ENCODE results near the gene ZFHX3. TPM values are rescaled to one million over a fixed set of nuclear protein-coding genes. Genes with fewer than 3 reads are reported as not detected.

ZFHX3 gene
- total and polyA plus RNA-seq, 3 donors from 2014 or later = 3.3 to 19.9 (median 15.7) TPM

GRCh38 chr16:73051961-73052360 lies 4.0 kb upstream of the ZFHX3 start:
- intact Hi-C loops (cut with DNase I; ENCODE audit: low total_unique reads) = no loop called here

GRCh38 chr16:73051226-73051625 lies 3.3 kb upstream of the ZFHX3 start:
- WGBS, 2 donors = 73 to 79% methylated on average over 5 of the region's 5 CpGs
- no peaks in the 10 kb centered on the region for H3K27me3 ChIP-seq
- TF ChIP-seq CTCF (IDR thresholded peaks at IDR 0.05) = no peak
- no peak for TF ChIP-seq POLR2A (IDR thresholded peaks at IDR 0.05)
- peaks cover 15% of the 10 kb centered on the region for H3K4me1 ChIP-seq
- intact Hi-C loops (cut with DNase I; ENCODE audit: low total_unique reads) = no loop called here
- no peaks in the 10 kb centered on the region for H3K9me3 ChIP-seq
- H3K36me3 ChIP-seq (ENCODE audit: low read depth, missing control alignments) = no peaks in the 10 kb centered on the region
- no peak overlapping the region for H3K27ac ChIP-seq
- H3K4me3 ChIP-seq = no peak overlapping the region
- DNase-seq = no peak

More at GRCh38 chr16:73051961-73052360, 4.0 kb upstream of the ZFHX3 start:
- H3K27me3 ChIP-seq = no peaks in the 10 kb centered on the region
- no peak for TF ChIP-seq CTCF (IDR thresholded peaks at IDR 0.05)
- no peak for TF ChIP-seq POLR2A (IDR thresholded peaks at IDR 0.05)
- no peak overlapping the region for H3K27ac ChIP-seq
- no peak overlapping the region for H3K4me3 ChIP-seq
- H3K4me1 ChIP-seq = peaks cover 18% of the 10 kb centered on the region
- no peaks in the 10 kb centered on the region for H3K9me3 ChIP-seq
- H3K36me3 ChIP-seq (ENCODE audit: low read depth, missing control alignments) = no peaks in the 10 kb centered on the region
- 86 to 88% methylated on average over 9 of the region's 9 CpGs for WGBS, 2 donors
- no peak for DNase-seq

GRCh38 chr16:73050201-73051099 lies 2.5 kb upstream of the ZFHX3 start:
- 79 to 80% methylated on average over 11 of the region's 11 CpGs for WGBS, 2 donors
- intact Hi-C loops (cut with DNase I; ENCODE audit: low total_unique reads) = no loop called here

GRCh38 chr16:73049511-73049910 lies 1.6 kb upstream of the ZFHX3 start:
- no peaks in the 10 kb centered on the region for H3K9me3 ChIP-seq
- intact Hi-C loops (cut with DNase I; ENCODE audit: low total_unique reads) = no loop called here

More at GRCh38 chr16:73050201-73051099, 2.5 kb upstream of the ZFHX3 start:
- H3K36me3 ChIP-seq (ENCODE audit: low read depth, missing control alignments) = no peaks in the 10 kb centered on the region
- no peaks in the 10 kb centered on the region for H3K27me3 ChIP-seq
- H3K27ac ChIP-seq = no peak overlapping the region
- peaks cover 14% of the 10 kb centered on the region for H3K4me1 ChIP-seq
- H3K9me3 ChIP-seq = no peaks in the 10 kb centered on the region
- no peak for DNase-seq
- no peak overlapping the region for H3K4me3 ChIP-seq
- TF ChIP-seq CTCF (IDR thresholded peaks at IDR 0.05) = no peak
- TF ChIP-seq POLR2A (IDR thresholded peaks at IDR 0.05) = no peak

More at GRCh38 chr16:73049511-73049910, 1.6 kb upstream of the ZFHX3 start:
- Histone ChIP-seq H3K27ac (no peak overlapping the region), H3K36me3 (ENCODE audit: low read depth, missing control alignments) (no peaks in the 10 kb centered on the region), H3K4me1 (peaks cover 14% of the 10 kb centered on the region), H3K4me3 (no peak overlapping the region), H3K27me3 (no peaks in the 10 kb centered on the region)
- DNase-seq = no peak
- 81 to 89% methylated on average over 4 of the region's 4 CpGs for whole genome bisulfite sequencing, 2 donors
- TF ChIP-seq POLR2A (IDR thresholded peaks at IDR 0.05) = no peak
- no peak for TF ChIP-seq CTCF (IDR thresholded peaks at IDR 0.05)

Data from testis (tissue), 3 donors.